H1 (cell line): ENCODE measurements around the gene HEATR1. TPM values are rescaled to one million over a fixed set of nuclear protein-coding genes. Genes with fewer than 3 reads are reported as not detected.
"Not testable (repeated sequence)": the region's sequence is repeated elsewhere in the genome, so short reads cannot be mapped to it uniquely, and the experiment has no call there.

Experiments used
- CTCF ChIA-PET: fragments of 300-600 bp; sonication (Branson Sonifier 250); formaldehyde crosslinking; loops from one replicate; lab custom pipeline; 2021; ENCODE audit not compliant: partially characterized antibody; lab: Charles Lee
- POLR2A ChIA-PET: fragments of 300-600 bp; sonication (Branson Sonifier 250); formaldehyde crosslinking; loops from one replicate; lab custom pipeline; 2021; ENCODE audit warnings: inconsistent platforms; ENCODE audit not compliant: partially characterized antibody; lab: Charles Lee
- DNase-seq, 2 experiments: peaks; one replicate each; pipeline versions ENCODE4 v3.0.0 to v3.0.0-alpha.2; 2010 to 2022; ENCODE audit warnings: low spot score in 2 of 2, low read depth in 1 of 2, mixed read lengths in 1 of 2
- FAIRE-seq: peaks from 2 replicates; lab custom pipeline; 2011; peaks lifted over from hg19 to GRCh38; lab: Jason Lieb, UNC
- H2AFZ ChIP-seq: 2 replicates; pipeline ENCODE4 v1.8.1; 2012; ENCODE audit warnings: low read length, inconsistent platforms
- H2AK5ac ChIP-seq: 2 replicates; pipeline ENCODE4 v1.6.1; 2013; ENCODE audit warnings: low read depth, low read length
- H2BK120ac ChIP-seq: replicated peaks from 2 replicates; pipeline ENCODE3; 2013; ENCODE audit warnings: low read depth, low read length, inconsistent platforms
- H2BK12ac ChIP-seq: 2 replicates; pipeline ENCODE4 v1.6.1; 2013; ENCODE audit warnings: low read depth, low read length
- H2BK15ac ChIP-seq: 2 replicates; pipeline ENCODE4 v1.6.1; 2013; ENCODE audit warnings: low read length
- H2BK20ac ChIP-seq: 2 replicates; pipeline ENCODE4 v1.6.1; 2013; ENCODE audit warnings: low read length
- H2BK5ac ChIP-seq: 2 replicates; pipeline ENCODE4 v1.6.1; 2013; ENCODE audit warnings: low read depth, low read length
- H3K14ac ChIP-seq: 2 replicates; pipeline ENCODE4 v1.6.1; 2013; ENCODE audit warnings: inconsistent platforms; ENCODE audit not compliant: insufficient read length
- H3K18ac ChIP-seq: 2 replicates; pipeline ENCODE4 v1.6.1; 2013; ENCODE audit warnings: low read length; ENCODE audit errors: extremely low read depth
- H3K23ac ChIP-seq: 2 replicates; pipeline ENCODE4 v1.6.1; 2013; ENCODE audit warnings: inconsistent platforms; ENCODE audit not compliant: insufficient read length
- H3K23me2 ChIP-seq: 2 replicates; pipeline ENCODE4 v1.6.1; 2013; ENCODE audit warnings: low read depth, low read length
- H3K27ac ChIP-seq: 2 replicates; pipeline ENCODE4 v1.6.1; 2011; ENCODE audit warnings: low read depth, low read length, inconsistent platforms
- H3K27me3 ChIP-seq, 4 experiments: replicated peaks in 1 of 4; 1 replicate in 1 of 4; 2 replicates in 3 of 4; pipeline versions ENCODE4 v1.6.1 to v1.8.1; 2011 to 2013; ENCODE audit warnings: low read length in 3 of 4, mild to moderate bottlenecking in 3 of 4, inconsistent platforms in 2 of 4, mixed read lengths in 2 of 4, moderate library complexity in 1 of 4; ENCODE audit not compliant: control insufficient read depth in 3 of 4, insufficient read depth in 3 of 4; ENCODE audit errors: extremely low read depth in 1 of 4
- H3K36me3 ChIP-seq, 4 experiments: 2 replicates each; pipeline versions ENCODE4 v1.6.1 to v1.8.1; 2011 to 2013; ENCODE audit warnings: mild to moderate bottlenecking in 4 of 4, low read length in 3 of 4, moderate library complexity in 2 of 4, control low read depth in 1 of 4, inconsistent platforms in 1 of 4; ENCODE audit not compliant: insufficient read depth in 4 of 4, control insufficient read depth in 2 of 4
- H3K4ac ChIP-seq: replicated peaks from 2 replicates; pipeline ENCODE3; 2013; ENCODE audit warnings: low read length, low read depth, mixed read lengths, inconsistent platforms; ENCODE audit not compliant: insufficient read length
- H3K4me1 ChIP-seq, 4 experiments: replicated peaks in 1 of 4; 1 replicate in 1 of 4; 2 replicates in 3 of 4; pipeline versions ENCODE4 v1.6.1 to v1.8.1; 2011 to 2013; ENCODE audit warnings: low read length in 3 of 4, inconsistent platforms in 2 of 4, mixed read lengths in 1 of 4; ENCODE audit not compliant: insufficient read depth in 4 of 4, control insufficient read depth in 3 of 4
- H3K4me2 ChIP-seq, 2 experiments: 2 replicates each; pipeline versions ENCODE4 v1.6.1 to v1.8.1; 2011 to 2013; ENCODE audit warnings: low read depth in 2 of 2, low read length in 2 of 2, control low read depth in 1 of 2, inconsistent platforms in 1 of 2, mild to moderate bottlenecking in 1 of 2; ENCODE audit not compliant: insufficient read depth in 1 of 2
- H3K4me3 ChIP-seq, 4 experiments: fragments of 200-600, 300-600 bp in 1 of 4; sonication (generic), shearing (Covaris generic), sonication (Bioruptor Twin) in 1 of 4; 2 replicates each; pipeline versions ENCODE4 v1.5.1 to v1.8.1; 2011 to 2016; ENCODE audit warnings: low read length in 4 of 4, low read depth in 3 of 4, control low read depth in 2 of 4, inconsistent platforms in 2 of 4, mild to moderate bottlenecking in 2 of 4, mixed read lengths in 1 of 4, moderate library complexity in 1 of 4; ENCODE audit not compliant: insufficient read depth in 2 of 4; ENCODE audit errors: extremely low read depth in 1 of 4
- H3K56ac ChIP-seq: replicated peaks from 2 replicates; pipeline ENCODE3; 2013; ENCODE audit warnings: low read depth, mild to moderate bottlenecking, mixed read lengths, low read length, inconsistent platforms; ENCODE audit not compliant: insufficient read length
- H3K79me1 ChIP-seq: 2 replicates; pipeline ENCODE4 v1.6.1; 2013; ENCODE audit warnings: low read depth, low read length, control low read depth
- H3K79me2 ChIP-seq, 2 experiments: 2 replicates each; pipeline versions ENCODE4 v1.6.1 to v1.8.1; 2012 to 2013; ENCODE audit warnings: low read length in 2 of 2, mild to moderate bottlenecking in 2 of 2, inconsistent platforms in 1 of 2; ENCODE audit not compliant: insufficient read depth in 2 of 2, control insufficient read depth in 1 of 2
- H3K9ac ChIP-seq, 4 experiments: replicated peaks in 1 of 4; 1 replicate in 1 of 4; 2 replicates in 3 of 4; pipeline versions ENCODE4 v1.6.1 to v1.8.1; 2011 to 2013; ENCODE audit warnings: low read depth in 3 of 4, low read length in 3 of 4, control low read depth in 2 of 4, mild to moderate bottlenecking in 2 of 4, moderate library complexity in 2 of 4, inconsistent platforms in 1 of 4; ENCODE audit errors: extremely low read depth in 1 of 4
- H3K9me3 ChIP-seq, 2 experiments: 2 replicates each; pipeline versions ENCODE4 v1.6.1 to v1.8.1; 2012 to 2013; ENCODE audit warnings: mild to moderate bottlenecking in 2 of 2, moderate library complexity in 2 of 2, control low read depth in 1 of 2, inconsistent platforms in 1 of 2, low read depth in 1 of 2, low read length in 1 of 2, mixed read lengths in 1 of 2; ENCODE audit not compliant: insufficient read depth in 2 of 2
- H4K20me1 ChIP-seq, 2 experiments: replicated peaks in 1 of 2; 2 replicates each; pipeline versions ENCODE3 to v1.8.1; 2011 to 2013; ENCODE audit warnings: inconsistent platforms in 2 of 2, low read length in 2 of 2, mild to moderate bottlenecking in 1 of 2; ENCODE audit not compliant: insufficient read depth in 2 of 2, control insufficient read depth in 1 of 2
- H4K5ac ChIP-seq: 2 replicates; pipeline ENCODE4 v1.6.1; 2013; ENCODE audit warnings: low read length, low read depth, mixed read lengths, inconsistent platforms; ENCODE audit not compliant: insufficient read length
- H4K8ac ChIP-seq: 2 replicates; pipeline ENCODE4 v1.8.0; 2013; ENCODE audit warnings: mild to moderate bottlenecking, moderate library complexity, low read length, inconsistent platforms; ENCODE audit not compliant: insufficient read depth; ENCODE audit errors: extremely low read depth
- H4K91ac ChIP-seq: replicated peaks from 2 replicates; pipeline ENCODE3; 2013; ENCODE audit warnings: low read length, mixed read lengths, inconsistent platforms; ENCODE audit not compliant: insufficient read length
- CEBPB ChIP-seq: IDR thresholded peaks from 2 replicates; pipeline ENCODE4 v1.6.1; 2012; ENCODE audit warnings: low read depth, low read length
- WGBS, 2 experiments: shearing (Covaris generic) in 1 of 2; methylation state at CpG; one replicate each; pipeline versions ENCODE4 v1.1.6 to v1.1.7; 2013 to 2015; ENCODE audit warnings: low lambda C conversion rate in 2 of 2, mixed read lengths in 2 of 2, inconsistent platforms in 1 of 2, low coverage in 1 of 2, missing lambda C conversion rate in 1 of 2; ENCODE audit not compliant: insufficient replicate concordance in 2 of 2, insufficient coverage in 1 of 2, insufficient read length in 1 of 2; ENCODE audit errors: extremely low coverage in 1 of 2, missing lambda C conversion rate in 1 of 2; 5-methylcytosine and 5-hydroxymethylcytosine counted together
- polyA plus RNA-seq, 7 experiments: library from polyadenylated mRNA; depleted of rRNA in 3 of 7; stranded (reverse) in 5 of 7; unstranded in 2 of 7; fragments of >200 nt in 5 of 7; fragments of 200-250 nt in 2 of 7; gene quantifications; 1 replicate in 5 of 7; 2 replicates in 1 of 7; 4 replicates in 1 of 7; pipeline versions ENCODE4 v1.2.1 to v1.2.3, GENCODE V29; 2011 to 2013; ENCODE audit warnings: missing spikeins in 2 of 7, mixed read lengths in 2 of 7
- total RNA-seq: library from RNA; stranded (reverse); fragmentation: NEBNext Ultra II Directional; extraction: Animal tissue kit (Norgen Biotek cat#: 25700); gene quantifications from 2 replicates; pipeline ENCODE4 v1.2.1, GENCODE V29; 2021

HEATR1 gene
- total and polyA plus RNA-seq, 2 of the 8 experiments (the other 6 are each of a cell fraction or from before 2014, with no cell fraction given): 13.0 to 95.8 TPM

DNA sequence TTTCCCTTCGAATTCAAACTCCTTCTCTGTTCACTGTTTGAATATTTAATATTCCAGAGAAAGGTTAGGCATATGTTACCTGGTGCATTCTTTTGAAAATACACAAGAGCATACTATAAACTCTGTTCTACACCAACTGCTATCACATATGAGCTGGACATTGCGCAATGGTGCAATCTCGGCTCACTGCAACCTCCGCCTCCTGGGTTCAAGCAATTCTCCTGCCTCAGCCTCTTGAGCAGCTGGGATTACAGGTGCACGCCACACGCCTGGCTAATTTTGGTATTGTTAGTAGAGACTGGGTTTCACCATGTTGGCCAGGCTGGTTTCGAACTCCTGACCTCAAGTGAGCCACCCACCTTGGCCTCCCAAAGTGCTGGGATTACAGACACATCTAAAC lies 27.3 kb downstream of the HEATR1 start:
- POLR2A ChIA-PET: interaction anchor here (0.6 kb wide), 1 partner anchor 17 kb away, joined by 3 read pairs; no protein-coding TSS in a partner anchor
- not testable (repeated sequence) for H3K4me1 ChIP-seq, H3K4me3 ChIP-seq, H3K23me2 ChIP-seq, H3K27me3 ChIP-seq, H2BK20ac ChIP-seq, H3K4me2 ChIP-seq, H2BK120ac ChIP-seq, H3K79me1 ChIP-seq, H2BK5ac ChIP-seq, H2BK15ac ChIP-seq, H3K27ac ChIP-seq, H3K9ac ChIP-seq, H2AFZ ChIP-seq, H2AK5ac ChIP-seq, DNase-seq, H4K91ac ChIP-seq, H3K18ac ChIP-seq, FAIRE-seq
- WGBS, 2 experiments: 82% methylated on average over 7 of the region's 7 CpGs; no CpG with 5 or more reads in 1 of the 2 experiments
- peaks cover 12 to 83% (median 47%) of the 10 kb centered on the region in 4 experiments for H3K36me3 ChIP-seq
- peak; percentile 70 for TF ChIP-seq CEBPB
- TF ChIP-seq, all 59 proteins: peak for 1; not testable (repeated sequence) for 58
- H3K14ac ChIP-seq, H3K79me2 ChIP-seq, H4K5ac ChIP-seq, H4K20me1 ChIP-seq, H2BK12ac ChIP-seq, H3K4ac ChIP-seq, H3K9me3 ChIP-seq, H4K8ac ChIP-seq, H3K56ac ChIP-seq, H3K23ac ChIP-seq, CTCF ChIA-PET: not testable (repeated sequence)
